Activated CD4-positive, alpha-beta T cell treated with anti-CD3 and anti-CD28 coated beads, Interleukin-2, amount 50 U/mL, for 24 hours (primary cell): ENCODE results near the gene NCOA7.
"Not testable (repeated sequence)": the region's sequence is repeated elsewhere in the genome, so short reads cannot be mapped to it uniquely, and the experiment has no call there.

ENCODE experiments used
- DNase-seq, 2 donors: peaks; one replicate each; pipeline ENCODE4 v3.0.0-alpha.2; 2020; ENCODE audit warnings: low read depth in 1 of 2, low spot score in 1 of 2

Gene NCOA7

DNA sequence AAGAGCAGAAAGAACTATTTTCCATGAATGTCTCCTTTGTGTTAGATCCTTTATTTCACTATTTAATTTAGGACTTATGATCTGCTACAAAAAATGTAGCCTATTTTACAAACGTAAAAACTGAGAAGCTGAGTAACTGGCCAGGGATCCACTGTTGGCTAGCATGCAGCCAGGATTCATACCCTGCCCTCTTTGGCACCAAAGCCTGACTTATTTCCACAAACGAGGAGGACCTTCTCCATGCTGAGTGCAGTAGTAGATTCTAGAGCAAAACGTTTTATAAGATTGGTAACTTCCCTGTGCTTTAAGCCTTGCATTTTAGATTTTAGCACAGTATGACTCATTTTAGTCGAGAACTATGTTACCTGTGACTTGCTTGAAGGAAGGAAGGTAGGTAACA is 74.3 kb downstream of the NCOA7 start:
- no peak for DNase-seq

GRCh38 chr6:125866433-125866832 is 75.7 kb downstream of the NCOA7 start:
- DNase-seq: no peak

GRCh38 chr6:125867483-125867942 is 76.8 kb downstream of the NCOA7 start:
- no peak for DNase-seq

DNA sequence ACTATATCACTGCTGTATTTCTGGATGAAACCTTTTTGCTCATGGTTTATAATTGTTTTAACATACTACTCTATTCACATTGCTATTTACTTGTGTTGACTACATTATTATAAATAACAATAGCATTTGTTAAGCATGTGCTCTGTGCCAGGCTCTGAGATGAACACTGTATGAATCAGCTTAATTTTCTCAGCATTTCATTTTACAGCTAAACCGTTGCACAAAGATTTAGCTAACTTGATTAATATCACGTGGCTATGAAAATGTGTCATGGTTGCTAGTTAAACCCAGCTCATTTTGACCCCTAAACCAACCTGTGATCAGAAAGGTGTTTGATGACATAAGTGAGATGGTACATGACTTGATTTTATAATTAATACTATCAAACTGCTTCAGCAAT is 77.5 kb downstream of the NCOA7 start:
- no peak for DNase-seq

DNA sequence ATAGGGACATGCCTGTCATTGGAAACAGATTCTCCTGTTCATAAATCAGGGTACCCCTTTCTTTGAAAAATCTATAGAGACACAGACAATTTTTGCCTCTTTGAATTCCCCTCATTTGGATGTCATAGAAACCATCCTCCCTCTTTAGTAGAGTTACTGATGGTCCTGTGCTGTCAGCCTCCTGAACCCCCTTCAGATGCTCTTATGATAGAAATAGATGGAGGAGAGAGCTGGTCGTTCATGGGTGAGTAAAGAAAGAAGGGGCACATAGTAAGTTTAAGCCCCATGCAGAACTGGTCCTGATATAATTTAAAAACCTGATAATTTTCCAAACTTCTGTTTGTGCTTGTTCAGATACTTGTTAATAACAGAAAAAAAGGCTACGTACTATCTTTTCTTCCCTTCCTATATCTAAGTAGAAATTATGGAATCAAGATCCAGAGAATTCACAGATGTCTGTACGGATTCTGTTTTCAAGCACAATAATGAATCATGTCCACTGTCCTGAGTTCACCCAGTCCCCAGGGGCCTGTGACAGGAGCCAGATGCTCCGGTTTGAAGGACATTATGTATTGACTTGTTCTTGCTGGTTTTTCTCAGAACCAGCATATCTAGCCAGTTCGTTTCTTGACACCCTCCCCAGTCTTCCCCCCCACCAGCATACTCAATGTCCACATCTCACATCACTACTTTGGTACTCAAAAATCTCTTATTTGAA is 78.1 kb downstream of the NCOA7 start:
- no peak for DNase-seq

DNA sequence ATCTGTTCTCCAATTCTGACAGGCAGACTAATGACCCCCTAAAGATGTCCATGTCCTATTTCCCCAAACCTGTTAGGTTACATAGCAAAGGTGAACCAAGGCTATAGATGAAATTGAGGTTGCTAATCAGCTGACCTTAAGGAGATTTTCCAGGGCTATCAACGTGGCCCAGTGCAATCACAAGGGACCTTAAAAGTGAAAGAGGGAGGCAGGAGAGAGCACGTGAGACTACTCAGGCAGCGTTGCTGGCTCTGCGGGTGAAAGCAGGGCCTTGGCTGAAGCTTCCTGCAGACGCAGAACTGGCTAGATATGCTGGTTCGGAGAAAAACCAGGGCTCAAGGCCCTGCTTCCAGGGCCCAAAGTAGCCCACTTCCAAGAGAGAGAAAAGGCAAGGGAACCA is 78.7 kb downstream of the NCOA7 start:
- DNase-seq: no peak

DNA sequence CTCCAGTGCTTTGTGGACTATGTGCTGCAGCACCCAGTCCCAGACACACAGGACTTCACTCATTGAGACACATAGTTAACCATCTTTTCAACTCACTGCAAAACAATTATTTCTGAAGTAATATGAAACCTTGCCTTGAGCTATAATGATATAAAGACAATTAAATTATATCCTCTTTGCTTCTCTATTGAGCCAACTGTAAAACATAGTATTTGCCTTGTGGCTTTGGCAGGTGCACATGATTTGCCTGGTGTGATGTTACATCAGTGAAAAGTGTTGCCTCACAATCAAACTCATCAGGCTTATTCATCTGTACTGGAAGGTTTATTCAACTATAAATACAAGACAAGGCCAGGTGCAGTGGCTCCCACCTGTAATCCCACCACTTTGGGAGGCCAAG is 80.6 kb downstream of the NCOA7 start:
- no peak for DNase-seq

DNA sequence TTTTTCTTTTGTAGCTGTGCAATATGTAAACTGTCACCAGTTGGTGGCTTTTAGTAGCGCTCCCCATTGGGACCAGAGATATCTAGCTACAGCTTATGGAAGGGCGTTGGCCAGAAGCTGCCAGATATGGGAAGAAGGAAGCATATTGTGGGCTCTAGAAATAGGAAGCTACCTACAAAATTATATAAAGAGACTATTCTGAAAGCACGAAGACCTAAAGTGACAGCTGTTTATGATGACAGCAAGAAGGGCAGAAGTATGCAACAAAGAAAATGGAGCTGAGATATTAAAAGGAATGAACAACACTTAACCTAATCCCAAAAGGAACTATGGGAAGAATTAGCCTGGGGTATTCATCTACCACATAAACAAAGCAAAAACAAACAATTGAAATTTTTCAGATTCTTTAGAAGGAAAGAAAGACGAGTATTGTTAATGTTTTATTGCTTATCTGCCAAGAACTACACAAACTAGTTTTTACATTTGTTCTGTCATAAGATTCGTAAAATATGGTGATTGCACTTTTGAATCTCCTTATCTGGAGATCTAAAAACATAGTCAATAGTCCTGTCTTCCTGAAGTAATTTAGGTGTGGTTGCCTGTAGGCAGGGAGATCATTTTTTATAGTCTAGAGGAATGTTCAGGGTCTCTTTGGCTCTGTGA is 81.6 kb downstream of the NCOA7 start:
- DNase-seq: no peak

DNA sequence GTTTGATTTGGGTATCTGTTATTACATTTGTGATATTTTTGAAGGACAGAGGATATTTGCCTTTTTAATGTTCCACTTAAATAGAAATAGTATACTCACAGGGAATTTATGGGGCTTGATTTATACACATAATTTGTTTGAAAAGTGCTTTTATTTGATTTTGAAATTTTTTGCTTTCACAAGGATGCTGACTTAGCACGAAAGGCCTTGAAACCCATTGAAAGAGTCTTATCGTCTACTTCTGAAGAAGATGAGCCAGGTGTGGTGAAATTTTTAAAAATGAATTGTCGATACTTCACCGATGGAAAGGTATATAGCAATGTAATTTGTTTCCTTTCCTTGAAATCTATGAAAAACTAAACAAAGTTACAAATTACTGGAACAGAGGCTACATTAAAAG is 91.5 kb downstream of the NCOA7 start:
- DNase-seq: no peak

GRCh38 chr6:125884634-125885371 is 94.0 kb downstream of the NCOA7 start:
- no peak for DNase-seq

GRCh38 chr6:125886021-125886420 is 95.3 kb downstream of the NCOA7 start:
- no peak for DNase-seq

GRCh38 chr6:125886914-125887313 is 96.2 kb downstream of the NCOA7 start:
- DNase-seq: no peak

GRCh38 chr6:125887372-125887771 is 96.6 kb downstream of the NCOA7 start:
- DNase-seq: no peak

GRCh38 chr6:125888989-125889656 is 98.4 kb downstream of the NCOA7 start:
- peak in 1 of 2 donors; percentile 11 for DNase-seq

- no peak for DNase-seq
Observed at GRCh38 chr6:125899726-125900182, 109.0 kb downstream of the NCOA7 start.

DNA sequence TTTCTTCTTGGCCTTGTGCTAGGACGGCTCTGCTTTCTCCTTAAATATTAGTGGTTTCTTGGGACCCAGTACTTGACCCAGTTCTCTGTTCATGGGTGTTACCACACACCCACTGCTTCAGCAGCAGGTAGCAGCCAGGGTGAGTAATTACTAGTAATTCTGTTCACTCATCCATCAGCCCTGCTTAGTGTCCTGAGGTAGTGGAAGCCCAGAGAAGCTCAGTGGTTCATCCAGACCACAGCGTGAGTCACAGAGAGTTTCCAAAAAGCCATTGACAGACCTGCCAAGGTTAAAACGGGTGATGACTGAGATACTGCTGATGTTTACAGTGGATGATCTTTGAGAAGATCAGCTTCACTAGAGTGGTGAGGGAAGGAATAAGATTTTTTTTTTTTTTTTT is 114.1 kb downstream of the NCOA7 start:
- peak in 1 of 2 donors; percentile 35 for DNase-seq

DNA sequence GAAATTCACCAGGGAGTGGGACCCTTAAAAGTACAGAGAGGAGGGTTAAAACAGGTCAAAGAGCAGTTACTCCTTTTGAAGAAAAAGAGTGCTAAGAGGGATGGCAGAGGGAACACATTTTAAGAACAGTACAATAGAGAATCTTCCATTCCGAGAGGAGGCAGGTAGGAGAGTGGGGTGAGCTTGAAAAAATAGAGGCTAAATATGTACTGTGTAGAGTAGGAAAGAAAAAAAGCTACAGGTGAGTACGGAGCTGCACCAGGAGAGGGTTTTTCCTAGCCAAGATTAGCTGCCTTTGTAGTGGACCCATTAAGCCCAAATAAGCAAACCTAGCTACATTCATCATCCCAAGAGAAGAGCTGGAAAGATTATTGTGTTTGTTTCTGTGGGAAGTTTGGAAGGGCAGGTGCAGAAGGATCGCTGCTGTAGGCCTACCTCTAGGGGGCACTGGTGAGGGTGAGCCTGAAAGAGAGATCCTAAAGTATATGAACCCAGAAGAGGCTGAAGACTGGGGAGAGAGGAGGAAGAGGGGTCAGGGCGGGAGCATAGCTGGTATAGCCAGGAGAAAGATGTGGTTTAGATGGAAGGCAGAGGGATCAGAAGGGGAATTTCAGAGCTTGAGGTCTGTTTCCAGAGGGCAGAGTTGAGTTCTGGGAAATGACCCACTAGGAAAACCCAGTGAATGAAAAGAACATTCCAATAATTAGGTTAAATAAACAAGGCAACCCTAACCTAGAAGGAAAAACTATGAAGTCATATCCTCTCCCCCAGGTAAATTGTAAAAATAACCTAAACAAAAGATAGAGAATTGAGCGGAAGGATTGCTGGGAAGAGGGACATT is 115.6 kb downstream of the NCOA7 start:
- peak in 1 of 2 donors; percentile 45 for DNase-seq

DNA sequence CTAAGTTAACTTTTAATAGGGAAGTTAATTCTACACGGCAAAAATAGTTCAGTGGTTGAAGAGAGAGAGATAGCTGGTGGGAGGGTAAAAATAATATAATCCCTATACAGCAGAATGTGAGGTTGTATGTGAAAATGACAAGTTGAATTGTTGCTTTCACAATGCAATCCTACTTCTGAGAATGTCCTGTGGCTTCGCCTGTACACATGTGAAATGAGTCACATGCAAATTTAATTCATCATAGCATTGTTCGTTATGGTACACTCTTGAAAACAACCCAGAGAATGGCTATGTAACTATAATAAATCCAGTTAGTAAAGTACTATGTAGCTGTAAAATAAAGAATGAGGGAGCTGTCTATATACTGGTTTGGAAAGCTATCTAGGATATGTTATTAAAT is 119.8 kb downstream of the NCOA7 start:
- peak in 1 of 2 donors; percentile 17 for DNase-seq

DNA sequence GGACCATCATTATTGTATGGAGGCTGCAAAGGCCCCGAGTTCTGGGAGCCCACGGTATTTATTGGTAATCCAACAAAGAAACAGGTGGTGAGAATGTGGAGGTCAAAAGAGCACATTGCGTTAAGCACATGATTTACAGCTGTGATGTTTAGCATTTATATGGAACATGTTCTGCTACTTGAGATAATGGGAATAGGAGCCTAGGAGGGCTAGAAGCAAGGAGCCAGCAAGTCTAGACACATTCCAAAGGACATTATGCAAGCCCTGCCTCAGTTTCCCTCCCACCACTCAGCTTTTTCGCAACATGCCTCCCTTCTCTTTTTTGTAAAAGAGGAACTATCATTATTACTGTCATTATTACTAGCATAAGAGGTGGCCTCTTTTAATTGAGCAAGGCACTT is 120.3 kb downstream of the NCOA7 start:
- DNase-seq: not testable (repeated sequence)

- DNase-seq: not testable (repeated sequence)
Observed at GRCh38 chr6:125912430-125912829, 121.7 kb downstream of the NCOA7 start.
